Astrocyte (in vitro differentiated cells and primary cell): ENCODE measurements around the gene NIPBL. TPM values are rescaled to one million over a fixed set of nuclear protein-coding genes. Genes with fewer than 3 reads are reported as not detected.

Source experiments
- DNase-seq: peaks from one replicate; pipeline ENCODE4 v3.0.0-alpha.2; 2010; ENCODE audit warnings: low read depth
- FAIRE-seq: peaks from 2 replicates; lab custom pipeline; 2011; peaks lifted over from hg19 to GRCh38; lab: Jason Lieb, UNC
- H2AFZ ChIP-seq: 2 replicates; pipeline ENCODE4 v1.6.0; 2012; ENCODE audit warnings: low read depth, low read length, inconsistent platforms
- H3K27ac ChIP-seq: 2 replicates; pipeline ENCODE4 v1.5.1; 2011; ENCODE audit warnings: low read depth, low read length, inconsistent platforms
- H3K27me3 ChIP-seq: 2 replicates; pipeline ENCODE4 v1.6.0; 2011; ENCODE audit warnings: low read length, inconsistent platforms; ENCODE audit not compliant: insufficient read depth
- H3K36me3 ChIP-seq: 2 replicates; pipeline ENCODE4 v1.5.1; 2011; ENCODE audit warnings: low read length, inconsistent platforms; ENCODE audit not compliant: insufficient read depth
- H3K4me1 ChIP-seq: 2 replicates; pipeline ENCODE4 v1.5.1; 2011; ENCODE audit warnings: low read length, inconsistent platforms; ENCODE audit not compliant: insufficient read depth
- H3K4me2 ChIP-seq: 2 replicates; pipeline ENCODE4 v1.6.0; 2012; ENCODE audit warnings: low read length, inconsistent platforms
- H3K4me3 ChIP-seq: 2 replicates; pipeline ENCODE4 v1.5.1; 2011; ENCODE audit warnings: low read depth, mild to moderate bottlenecking, low read length, inconsistent platforms; ENCODE audit not compliant: insufficient read depth
- H3K79me2 ChIP-seq: 2 replicates; pipeline ENCODE4 v1.6.0; 2012; ENCODE audit warnings: mild to moderate bottlenecking, low read length, inconsistent platforms; ENCODE audit not compliant: insufficient read depth
- H3K9ac ChIP-seq: 2 replicates; pipeline ENCODE4 v1.6.0; 2012; ENCODE audit warnings: mild to moderate bottlenecking, low read length, inconsistent platforms
- H3K9me3 ChIP-seq: 2 replicates; pipeline ENCODE4 v1.5.1; 2012; ENCODE audit warnings: low read depth, mild to moderate bottlenecking, low read length, inconsistent platforms; ENCODE audit not compliant: insufficient read depth
- H4K20me1 ChIP-seq: 2 replicates; pipeline ENCODE4 v1.6.0; 2012; ENCODE audit warnings: low read length, inconsistent platforms; ENCODE audit not compliant: insufficient read depth
- H3K27ac Mint-ChIP-seq: one replicate; pipeline ENCODE4 v1.8.0; 2021; ENCODE audit warnings: mild to moderate bottlenecking, mixed read lengths; ENCODE audit not compliant: unreplicated experiment
- H3K27me3 Mint-ChIP-seq: one replicate; pipeline ENCODE4 v1.8.0; 2021; ENCODE audit warnings: low read depth, mixed read lengths; ENCODE audit not compliant: unreplicated experiment
- H3K36me3 Mint-ChIP-seq: one replicate; pipeline ENCODE4 v1.8.0; 2021; ENCODE audit warnings: low read depth, mixed read lengths; ENCODE audit not compliant: unreplicated experiment
- H3K4me1 Mint-ChIP-seq: one replicate; pipeline ENCODE4 v1.8.0; 2021; ENCODE audit warnings: low read depth, mixed read lengths; ENCODE audit not compliant: unreplicated experiment
- H3K4me3 Mint-ChIP-seq: one replicate; pipeline ENCODE4 v1.8.0; 2021; ENCODE audit warnings: mild to moderate bottlenecking, moderate library complexity, mixed read lengths; ENCODE audit not compliant: unreplicated experiment
- H3K9me3 Mint-ChIP-seq: one replicate; pipeline ENCODE4 v1.8.0; 2021; ENCODE audit warnings: mild to moderate bottlenecking, mixed read lengths; ENCODE audit not compliant: unreplicated experiment
- CTCF ChIP-seq: IDR thresholded peaks from 2 replicates; pipeline ENCODE4 v1.5.1; 2011; ENCODE audit warnings: low read depth, mild to moderate bottlenecking, inconsistent platforms, low read length, moderate library complexity; ENCODE audit not compliant: insufficient read depth
- EZH2 ChIP-seq: IDR thresholded peaks from 2 replicates; pipeline ENCODE4 v1.6.1; 2012; ENCODE audit warnings: mild to moderate bottlenecking, low read length, inconsistent platforms; ENCODE audit not compliant: insufficient read depth
- total RNA-seq: library from RNA; stranded (reverse); gene quantifications from 2 replicates; pipeline ENCODE4 v1.2.1, GENCODE V29; 2021

NIPBL gene
- total RNA-seq, 1 donor from 2014 or later, result 45.3 TPM

DNA sequence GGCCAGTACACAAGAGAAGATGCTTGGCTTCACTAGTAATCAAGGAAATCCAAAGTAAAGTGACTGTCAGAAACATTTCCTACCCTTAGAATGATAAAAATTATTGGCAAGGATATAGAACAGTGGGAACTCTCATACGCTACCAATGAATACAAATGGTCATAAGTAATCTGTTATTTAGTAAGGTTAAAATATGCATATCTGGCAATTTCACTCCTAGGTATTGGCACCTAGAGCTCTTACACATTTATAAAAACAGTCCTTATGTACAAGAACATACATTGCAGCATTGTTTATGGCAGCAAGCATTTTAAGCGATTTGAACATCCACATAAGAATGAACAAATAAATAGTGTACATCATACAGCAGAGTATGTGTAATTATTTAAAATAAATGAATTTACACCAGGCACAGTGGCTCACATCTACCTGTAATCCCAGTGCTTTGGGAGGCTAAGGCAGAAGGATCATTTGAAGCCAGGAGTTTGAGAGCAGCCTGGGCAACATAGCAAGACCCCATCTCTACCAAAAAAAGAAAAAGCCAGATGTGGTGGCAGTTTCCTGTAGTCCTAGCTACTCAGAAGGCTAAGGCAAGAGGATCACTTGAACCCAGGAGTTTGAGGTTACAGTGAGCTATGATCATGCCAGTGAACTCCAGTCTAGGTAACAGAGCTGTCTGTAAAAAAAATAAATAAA lies 93.3 kb downstream of the NIPBL start:
- no peak overlapping the region for H3K27ac Mint-ChIP-seq
- H3K27me3 Mint-ChIP-seq, result no peaks in the 10 kb centered on the region
- DNase-seq, result no peak
- Histone ChIP-seq H3K9me3 (no peaks in the 10 kb centered on the region), H3K27me3 (no peaks in the 10 kb centered on the region), H2AFZ (no peak overlapping the region), H3K9ac (no peak overlapping the region), H3K4me2 (no peak overlapping the region), H3K79me2 (no peaks in the 10 kb centered on the region), H3K36me3 (peaks cover 11% of the 10 kb centered on the region), H3K27ac (no peak overlapping the region), H4K20me1 (no peaks in the 10 kb centered on the region), H3K4me1 (no peaks in the 10 kb centered on the region), H3K4me3 (no peak overlapping the region)
- no peak overlapping the region for H3K4me3 Mint-ChIP-seq
- peaks cover 8% of the 10 kb centered on the region for H3K36me3 Mint-ChIP-seq
- no peaks in the 10 kb centered on the region for H3K9me3 Mint-ChIP-seq
- H3K4me1 Mint-ChIP-seq, result no peaks in the 10 kb centered on the region
- TF ChIP-seq EZH2, result no peak
- no peak for TF ChIP-seq CTCF
- FAIRE-seq, result no peak

GRCh38 chr5:36978196-36978595 lies 101.6 kb downstream of the NIPBL start:
- H3K36me3 Mint-ChIP-seq, result peaks cover 4% of the 10 kb centered on the region
- peaks cover 57% of the 10 kb centered on the region for H3K79me2 ChIP-seq

More at GRCh38 chr5:36978196-36978595, 101.6 kb downstream of the NIPBL start:
- peaks cover 5% of the 10 kb centered on the region for H3K4me1 Mint-ChIP-seq
- no peak for FAIRE-seq
- H3K36me3 ChIP-seq, result peaks cover 12% of the 10 kb centered on the region
- no peak overlapping the region for H2AFZ ChIP-seq
- H3K9me3 ChIP-seq, result no peaks in the 10 kb centered on the region
- no peak overlapping the region for H3K9ac ChIP-seq
- no peak overlapping the region for H3K4me3 Mint-ChIP-seq
- H3K9me3 Mint-ChIP-seq, result peaks cover 2% of the 10 kb centered on the region
- no peak overlapping the region for H3K27ac Mint-ChIP-seq
- TF ChIP-seq CTCF, result no peak
- no peak for TF ChIP-seq EZH2
- no peak overlapping the region for H3K4me3 ChIP-seq
- H3K4me1 ChIP-seq, result peaks cover 3% of the 10 kb centered on the region
- no peak for DNase-seq
- no peak overlapping the region for H3K4me2 ChIP-seq
- H4K20me1 ChIP-seq, result peaks cover 24% of the 10 kb centered on the region
- no peak overlapping the region for H3K27ac ChIP-seq
- no peaks in the 10 kb centered on the region for H3K27me3 Mint-ChIP-seq
- H3K27me3 ChIP-seq, result no peaks in the 10 kb centered on the region
